ENCODE measurements around the gene PELI2. TPM values are rescaled to one million over a fixed set of nuclear protein-coding genes. Genes with fewer than 3 reads are reported as not detected.
A peak's percentile ranks its signal among the peaks of the same experiment; 100 is the strongest.

Gene PELI2
- total and polyA plus RNA-seq, 3 donors from 2014 or later: 14.5 to 32.5 (median 27.6) TPM

DNA sequence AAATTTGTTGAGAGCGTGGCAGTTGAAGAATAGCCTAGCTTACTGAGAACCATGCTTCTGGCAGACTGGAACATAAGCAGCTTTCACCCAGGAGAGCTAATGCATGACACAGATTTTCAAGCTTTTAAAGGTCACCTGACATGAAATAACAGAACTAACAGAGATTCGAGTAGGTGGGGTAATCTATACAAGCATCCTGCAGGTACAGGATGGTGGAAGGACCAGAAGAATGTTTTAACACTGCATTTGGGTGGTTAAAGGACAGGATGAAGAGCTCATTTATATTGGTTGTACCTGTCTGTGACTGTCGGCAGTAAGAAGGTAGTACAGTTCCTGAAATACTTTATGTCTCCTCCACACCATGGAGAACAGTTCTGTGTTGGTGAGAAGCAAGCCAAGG, 8.9 kb downstream of the PELI2 start:
- TF ChIP-seq, protein P1, sequence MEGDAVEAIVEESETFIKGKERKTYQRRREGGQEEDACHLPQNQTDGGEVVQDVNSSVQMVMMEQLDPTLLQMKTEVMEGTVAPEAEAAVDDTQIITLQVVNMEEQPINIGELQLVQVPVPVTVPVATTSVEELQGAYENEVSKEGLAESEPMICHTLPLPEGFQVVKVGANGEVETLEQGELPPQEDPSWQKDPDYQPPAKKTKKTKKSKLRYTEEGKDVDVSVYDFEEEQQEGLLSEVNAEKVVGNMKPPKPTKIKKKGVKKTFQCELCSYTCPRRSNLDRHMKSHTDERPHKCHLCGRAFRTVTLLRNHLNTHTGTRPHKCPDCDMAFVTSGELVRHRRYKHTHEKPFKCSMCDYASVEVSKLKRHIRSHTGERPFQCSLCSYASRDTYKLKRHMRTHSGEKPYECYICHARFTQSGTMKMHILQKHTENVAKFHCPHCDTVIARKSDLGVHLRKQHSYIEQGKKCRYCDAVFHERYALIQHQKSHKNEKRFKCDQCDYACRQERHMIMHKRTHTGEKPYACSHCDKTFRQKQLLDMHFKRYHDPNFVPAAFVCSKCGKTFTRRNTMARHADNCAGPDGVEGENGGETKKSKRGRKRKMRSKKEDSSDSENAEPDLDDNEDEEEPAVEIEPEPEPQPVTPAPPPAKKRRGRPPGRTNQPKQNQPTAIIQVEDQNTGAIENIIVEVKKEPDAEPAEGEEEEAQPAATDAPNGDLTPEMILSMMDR (IDR thresholded peaks at IDR 0.05): no peak
- TF ChIP-seq POLR2A (IDR thresholded peaks at IDR 0.05): no peak
- no peak overlapping the region for H3K27ac ChIP-seq
- no peak overlapping the region for H3K4me3 ChIP-seq
- intact Hi-C loops (cut with DNase I; ENCODE audit: low total_unique reads): no loop called here
- no peak for DNase-seq
- WGBS, 2 donors: 78 to 87% methylated on average over 3 of the region's 3 CpGs
- no peaks in the 10 kb centered on the region for H3K27me3 ChIP-seq
- no peaks in the 10 kb centered on the region for H3K36me3 ChIP-seq (ENCODE audit: low read depth, missing control alignments)
- H3K9me3 ChIP-seq: no peaks in the 10 kb centered on the region
- H3K4me1 ChIP-seq: peaks cover 39% of the 10 kb centered on the region

DNA sequence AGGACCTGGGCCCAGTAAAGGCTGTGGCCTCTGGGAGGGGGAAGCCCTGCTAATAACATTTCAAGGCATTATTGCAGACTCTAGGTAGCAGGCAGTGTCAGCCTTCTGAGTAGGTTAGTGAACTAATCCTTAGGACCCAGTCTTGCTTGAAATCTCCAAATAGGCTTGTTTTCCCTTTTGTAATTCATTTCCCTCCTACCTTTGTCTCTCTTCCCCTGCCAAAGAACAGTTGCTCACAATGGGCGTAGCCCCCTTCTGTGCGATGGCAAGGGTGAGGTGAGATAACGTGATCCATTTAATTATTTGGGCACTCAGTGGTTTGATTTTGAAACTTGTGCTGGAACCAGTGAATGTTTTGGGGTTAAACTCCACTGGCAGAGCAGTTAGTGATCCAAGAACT, 10.9 kb downstream of the PELI2 start:
- TF ChIP-seq POLR2A (IDR thresholded peaks at IDR 0.05): no peak
- TF ChIP-seq, protein P1 (IDR thresholded peaks at IDR 0.05): no peak
- Histone ChIP-seq H3K27me3 (no peaks in the 10 kb centered on the region), H3K27ac (no peak overlapping the region), H3K36me3 (ENCODE audit: low read depth, missing control alignments) (no peaks in the 10 kb centered on the region), H3K9me3 (no peaks in the 10 kb centered on the region), H3K4me1 (peaks cover 23% of the 10 kb centered on the region), H3K4me3 (no peak overlapping the region)
- no peak for DNase-seq
- 94 to 97% methylated on average over 3 of the region's 3 CpGs for WGBS, 2 donors
- intact Hi-C loops (cut with DNase I; ENCODE audit: low total_unique reads): no loop called here

DNA sequence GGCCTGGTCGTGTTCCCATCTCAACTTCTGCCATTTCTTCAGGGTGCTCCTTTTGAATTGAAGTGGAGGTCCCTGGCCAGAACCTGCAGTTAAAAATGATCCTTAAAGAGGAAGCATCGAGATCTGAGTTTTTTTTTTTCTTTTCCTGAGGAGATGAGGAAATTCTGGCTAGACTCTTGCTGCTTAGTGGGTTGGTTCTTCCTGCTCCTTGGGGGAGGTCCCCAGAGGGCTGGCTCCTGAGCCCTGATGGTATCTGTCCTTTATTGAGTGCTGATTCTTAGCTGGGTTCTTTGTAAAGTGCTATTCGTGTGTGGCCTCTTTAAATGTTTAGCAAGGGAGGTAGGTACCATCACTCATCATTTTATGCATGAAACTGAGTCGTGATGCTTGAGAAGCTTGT, 11.7 kb downstream of the PELI2 start:
- 36 to 57% methylated on average over 4 of the region's 4 CpGs for WGBS, 2 donors
- Histone ChIP-seq H3K9me3 (no peaks in the 10 kb centered on the region), H3K27ac (no peak overlapping the region), H3K36me3 (ENCODE audit: low read depth, missing control alignments) (no peaks in the 10 kb centered on the region), H3K4me3 (no peak overlapping the region), H3K4me1 (peaks cover 17% of the 10 kb centered on the region), H3K27me3 (no peaks in the 10 kb centered on the region)
- no peak for DNase-seq
- TF ChIP-seq, protein P1 (IDR thresholded peaks at IDR 0.05): no peak
- TF ChIP-seq POLR2A (IDR thresholded peaks at IDR 0.05): no peak
- intact Hi-C loops (cut with DNase I; ENCODE audit: low total_unique reads): no loop called here

DNA sequence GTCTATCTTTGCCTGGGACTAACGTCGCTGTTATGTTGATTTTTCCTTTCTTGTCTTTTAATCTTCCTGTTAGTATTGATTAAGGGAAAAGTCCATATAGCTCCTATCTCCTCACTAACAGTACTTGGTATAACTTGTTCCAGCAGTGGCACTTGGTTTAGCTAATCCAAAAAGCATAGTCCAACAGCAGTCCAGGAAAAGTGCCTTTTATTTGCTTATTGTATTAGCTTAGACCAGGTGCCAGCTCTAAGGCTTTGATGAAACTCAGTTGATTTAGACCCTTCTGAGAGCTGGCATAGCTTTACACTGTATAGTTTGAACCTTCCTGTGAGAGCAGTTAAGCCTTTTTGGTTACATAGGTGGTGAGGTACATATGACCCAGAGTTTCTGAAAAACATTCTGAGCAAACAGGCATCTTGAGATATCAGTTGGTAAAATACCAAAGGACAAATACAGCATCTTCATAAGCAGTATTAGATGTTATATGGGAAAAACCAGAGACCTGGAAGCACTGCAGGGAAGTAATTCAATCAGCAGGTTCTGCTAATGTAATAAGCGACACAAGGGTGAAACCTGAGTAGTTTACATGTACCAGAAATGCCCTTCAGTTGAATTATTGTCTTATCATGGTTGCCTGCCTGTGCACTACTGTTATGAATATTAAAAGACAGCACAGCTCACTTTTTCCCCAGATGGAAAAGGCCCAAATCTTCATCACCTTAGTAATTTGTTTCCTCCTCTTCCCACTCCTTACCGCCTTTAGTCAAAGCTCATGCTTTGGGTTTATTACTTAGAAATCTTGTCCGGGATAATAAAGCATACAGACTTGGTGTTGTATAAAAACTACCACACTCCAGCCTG, 13.0 kb downstream of the PELI2 start:
- 65 to 70% methylated on average over 5 of the region's 5 CpGs for WGBS, 2 donors
- H3K27ac ChIP-seq: peak overlapping the region; percentile 15 to 41
- no peaks in the 10 kb centered on the region for H3K27me3 ChIP-seq
- no peaks in the 10 kb centered on the region for H3K36me3 ChIP-seq (ENCODE audit: low read depth, missing control alignments)
- no peaks in the 10 kb centered on the region for H3K9me3 ChIP-seq
- TF ChIP-seq, protein P1 (IDR thresholded peaks at IDR 0.05): no peak
- no peak for TF ChIP-seq POLR2A (IDR thresholded peaks at IDR 0.05)
- peaks cover 25% of the 10 kb centered on the region for H3K4me1 ChIP-seq
- no peak overlapping the region for H3K4me3 ChIP-seq
- no peak for DNase-seq
- intact Hi-C loops (cut with DNase I; ENCODE audit: low total_unique reads): no loop called here

Measured in testis (tissue), 3 donors.